ENCODE data around the gene UBN1. TPM values are rescaled to one million over a fixed set of nuclear protein-coding genes. Genes with fewer than 3 reads are reported as not detected.

Gene UBN1
- total RNA-seq, 1 donor from 2014 or later, result 36.9 TPM

GRCh38 chr16:4833584-4833983 lies 13.7 kb upstream of the UBN1 start:
- Mint-ChIP-seq H3K27me3 (no peaks in the 10 kb centered on the region), H3K36me3 (ENCODE audit: low read depth) (peaks cover 54% of the 10 kb centered on the region), H3K4me1 (no peaks in the 10 kb centered on the region), H3K27ac (no peak overlapping the region), H3K9me3 (no peaks in the 10 kb centered on the region), H3K4me3 (no peak overlapping the region)
- no peak for DNase-seq
- intact Hi-C loops (cut with micrococcal nuclease), result no loop called here

DNA sequence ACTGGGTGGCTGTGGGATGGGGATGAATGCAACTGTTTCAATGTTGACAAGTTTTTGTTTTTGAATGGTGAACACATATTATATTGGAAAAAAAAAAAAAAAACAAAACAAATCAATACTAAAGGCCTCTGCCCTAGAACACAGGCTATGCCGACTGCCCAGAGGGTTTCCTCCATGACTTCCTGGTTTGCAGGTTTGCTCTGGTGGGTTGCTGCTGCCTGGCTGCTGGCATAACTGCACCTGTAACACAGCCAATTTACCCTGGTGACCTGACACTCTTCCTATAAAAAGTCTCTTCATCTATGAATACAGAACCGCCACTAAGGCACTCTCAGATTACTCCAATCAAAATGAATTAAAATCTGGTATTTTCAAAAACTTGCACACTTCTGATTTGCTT lies 10.6 kb upstream of the UBN1 start:
- no peaks in the 10 kb centered on the region for H3K27me3 Mint-ChIP-seq
- H3K27ac Mint-ChIP-seq, result no peak overlapping the region
- H3K36me3 Mint-ChIP-seq (ENCODE audit: low read depth), result peaks cover 57% of the 10 kb centered on the region
- H3K4me1 Mint-ChIP-seq, result no peaks in the 10 kb centered on the region
- no peak for DNase-seq
- no peaks in the 10 kb centered on the region for H3K9me3 Mint-ChIP-seq
- H3K4me3 Mint-ChIP-seq, result no peak overlapping the region
- intact Hi-C loops (cut with micrococcal nuclease), result no loop called here

GRCh38 chr16:4837733-4838501 lies 9.4 kb upstream of the UBN1 start:
- no peaks in the 10 kb centered on the region for H3K27me3 Mint-ChIP-seq
- intact Hi-C loops (cut with micrococcal nuclease), result no loop called here
- peaks cover 56% of the 10 kb centered on the region for H3K36me3 Mint-ChIP-seq (ENCODE audit: low read depth)
- no peaks in the 10 kb centered on the region for H3K9me3 Mint-ChIP-seq
- no peak overlapping the region for H3K4me3 Mint-ChIP-seq
- no peak for DNase-seq
- H3K27ac Mint-ChIP-seq, result no peak overlapping the region
- H3K4me1 Mint-ChIP-seq, result no peaks in the 10 kb centered on the region

GRCh38 chr16:4839942-4840341 lies 7.3 kb upstream of the UBN1 start:
- Mint-ChIP-seq H3K9me3 (no peaks in the 10 kb centered on the region), H3K27me3 (no peaks in the 10 kb centered on the region), H3K36me3 (ENCODE audit: low read depth) (peaks cover 67% of the 10 kb centered on the region), H3K4me1 (no peaks in the 10 kb centered on the region), H3K27ac (no peak overlapping the region), H3K4me3 (no peak overlapping the region)
- intact Hi-C loops (cut with micrococcal nuclease), result no loop called here
- DNase-seq, result no peak

GRCh38 chr16:4840984-4841383 lies 6.3 kb upstream of the UBN1 start:
- DNase-seq, result no peak
- no peaks in the 10 kb centered on the region for H3K27me3 Mint-ChIP-seq
- H3K36me3 Mint-ChIP-seq (ENCODE audit: low read depth), result peaks cover 72% of the 10 kb centered on the region
- intact Hi-C loops (cut with micrococcal nuclease), result no loop called here
- no peak overlapping the region for H3K27ac Mint-ChIP-seq
- H3K9me3 Mint-ChIP-seq, result no peaks in the 10 kb centered on the region
- H3K4me1 Mint-ChIP-seq, result peaks cover 6% of the 10 kb centered on the region
- no peak overlapping the region for H3K4me3 Mint-ChIP-seq

DNA sequence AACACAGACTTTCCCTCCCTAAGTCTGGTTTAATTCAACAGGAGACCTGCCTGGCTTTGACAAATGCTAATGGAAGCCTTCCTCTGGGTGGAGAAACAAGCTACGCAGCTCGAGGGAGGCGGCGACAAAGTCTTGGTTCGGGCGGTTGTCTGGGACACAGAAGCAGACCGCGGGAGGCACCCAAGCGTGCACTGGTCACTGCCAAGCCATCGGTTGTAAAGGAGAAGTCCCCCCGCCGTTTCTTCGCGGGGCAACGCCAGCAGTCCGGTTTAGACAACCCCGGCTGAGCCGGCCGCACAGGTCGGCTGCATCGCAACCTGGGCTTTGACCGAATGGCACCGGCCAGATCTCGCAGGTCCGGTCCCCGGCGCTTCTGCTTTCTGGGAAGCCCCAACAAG lies 779 bp upstream of the UBN1 start:
- intact Hi-C loops (cut with micrococcal nuclease), result loop anchor here (2.0 kb wide), 1 partner anchor 422 kb away; the partner anchor contains the start of gene DNAJA3
- peak; percentile 77 for DNase-seq
- Mint-ChIP-seq H3K27me3 (no peaks in the 10 kb centered on the region), H3K36me3 (ENCODE audit: low read depth) (peaks cover 41% of the 10 kb centered on the region), H3K4me1 (peaks cover 35% of the 10 kb centered on the region), H3K9me3 (no peaks in the 10 kb centered on the region), H3K27ac (peak overlapping the region; percentile 86), H3K4me3 (peak overlapping the region; percentile 95)

DNA sequence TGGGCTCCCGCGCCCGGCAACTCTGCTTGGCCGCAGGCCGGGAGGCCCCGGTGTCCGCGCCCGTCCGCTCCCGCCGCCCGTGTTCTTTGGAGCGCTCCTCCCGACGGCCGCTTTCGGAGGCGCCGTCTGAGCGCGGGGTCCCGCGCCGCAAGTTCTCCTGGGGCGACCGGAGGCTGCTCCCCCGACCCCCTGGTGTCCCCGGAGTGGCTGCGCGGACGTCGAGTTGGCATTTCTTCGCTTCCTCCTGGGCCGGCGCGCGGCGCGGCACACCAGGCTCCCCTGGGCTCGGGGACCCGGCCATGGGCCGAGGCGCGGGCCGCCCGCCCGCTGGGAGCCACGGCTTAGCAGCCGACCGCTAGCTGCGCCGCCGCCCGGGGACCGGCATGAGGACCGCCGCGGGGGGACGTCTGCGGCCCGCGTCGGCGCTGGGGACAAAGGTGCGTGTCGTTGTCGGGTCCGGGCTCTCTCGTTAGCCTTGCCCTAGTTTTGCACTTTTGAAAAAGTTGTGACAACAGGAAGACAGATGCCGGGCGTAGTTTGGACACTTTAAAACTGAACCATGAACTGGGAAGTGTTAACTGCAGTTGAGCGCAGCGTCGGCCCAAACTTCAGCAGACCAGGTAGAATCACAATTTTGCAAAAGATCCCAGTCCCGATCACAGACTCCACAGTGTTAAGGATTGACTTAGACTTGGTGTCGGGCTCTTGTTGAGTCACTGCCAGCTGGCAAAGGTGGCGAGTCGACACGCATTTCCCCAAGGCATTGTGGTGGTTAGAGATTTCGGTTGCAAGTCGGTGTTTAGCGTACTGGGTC lies 700 bp downstream of the UBN1 start:
- intact Hi-C loops (cut with micrococcal nuclease), result loop anchor here (1.0 to 2.0 kb wide), 3 partner anchors 109 to 423 kb away; partner anchors contain the start of gene DNAJA3
- peaks cover 33% of the 10 kb centered on the region for H3K36me3 Mint-ChIP-seq (ENCODE audit: low read depth)
- H3K4me1 Mint-ChIP-seq, result peaks cover 40% of the 10 kb centered on the region
- H3K9me3 Mint-ChIP-seq, result no peaks in the 10 kb centered on the region
- peak overlapping the region; percentile 95 for H3K4me3 Mint-ChIP-seq
- no peaks in the 10 kb centered on the region for H3K27me3 Mint-ChIP-seq
- DNase-seq, result peak; percentile 84
- H3K27ac Mint-ChIP-seq, result peak overlapping the region; percentile 75

DNA sequence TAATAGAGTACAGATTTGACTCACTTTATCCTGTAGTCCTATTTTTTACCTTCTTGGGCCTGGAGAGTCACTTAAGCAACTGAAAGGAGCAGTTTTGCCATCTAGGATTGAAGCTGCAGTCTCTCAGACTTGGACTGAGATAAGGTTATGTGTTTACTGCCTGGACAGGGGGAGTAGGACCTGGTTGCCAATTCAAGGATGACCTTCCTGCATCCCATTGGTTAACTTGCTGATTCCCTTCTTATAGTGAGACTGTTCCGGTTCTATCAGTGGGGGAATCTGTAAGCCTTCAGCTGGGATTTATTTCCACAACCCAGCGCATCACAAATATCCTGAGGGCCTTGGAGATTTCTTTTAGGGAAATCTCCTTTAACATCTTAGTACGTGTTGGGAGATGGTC lies 2.9 kb downstream of the UBN1 start:
- H3K9me3 Mint-ChIP-seq, result no peaks in the 10 kb centered on the region
- DNase-seq, result no peak
- H3K27me3 Mint-ChIP-seq, result no peaks in the 10 kb centered on the region
- peaks cover 32% of the 10 kb centered on the region for H3K36me3 Mint-ChIP-seq (ENCODE audit: low read depth)
- intact Hi-C loops (cut with micrococcal nuclease), result no loop called here
- no peak overlapping the region for H3K27ac Mint-ChIP-seq
- peak overlapping the region; percentile 40 for H3K4me3 Mint-ChIP-seq
- H3K4me1 Mint-ChIP-seq, result peaks cover 40% of the 10 kb centered on the region

GRCh38 chr16:4852221-4852872 lies 5.1 kb downstream of the UBN1 start:
- no peaks in the 10 kb centered on the region for H3K9me3 Mint-ChIP-seq
- peaks cover 27% of the 10 kb centered on the region for H3K36me3 Mint-ChIP-seq (ENCODE audit: low read depth)
- DNase-seq, result no peak
- H3K4me3 Mint-ChIP-seq, result no peak overlapping the region
- no peaks in the 10 kb centered on the region for H3K27me3 Mint-ChIP-seq
- H3K27ac Mint-ChIP-seq, result no peak overlapping the region
- H3K4me1 Mint-ChIP-seq, result peaks cover 33% of the 10 kb centered on the region
- intact Hi-C loops (cut with micrococcal nuclease), result no loop called here

DNA sequence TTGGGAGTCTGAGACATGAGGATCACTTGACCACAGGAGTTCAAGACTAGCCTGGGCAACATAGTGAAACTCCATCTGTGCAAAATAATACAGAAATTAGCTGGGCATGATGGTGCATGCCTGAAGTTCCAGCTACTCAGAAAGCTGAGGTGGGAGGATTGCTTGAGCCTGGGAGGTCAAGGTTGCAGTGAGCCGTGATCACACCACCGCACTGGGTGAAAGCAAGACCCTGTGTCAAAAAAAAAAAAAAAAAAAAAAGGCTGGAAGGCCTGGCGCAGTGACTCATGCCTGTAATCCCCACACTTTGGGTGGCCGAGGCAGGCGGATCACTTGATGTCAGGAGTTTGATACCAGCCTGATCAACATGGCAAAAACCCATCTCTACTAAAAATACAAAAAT lies 8.1 kb downstream of the UBN1 start:
- H3K4me3 Mint-ChIP-seq, result no peak overlapping the region
- peaks cover 15% of the 10 kb centered on the region for H3K4me1 Mint-ChIP-seq
- no peaks in the 10 kb centered on the region for H3K27me3 Mint-ChIP-seq
- no peaks in the 10 kb centered on the region for H3K9me3 Mint-ChIP-seq
- intact Hi-C loops (cut with micrococcal nuclease), result no loop called here
- no peak for DNase-seq
- peaks cover 49% of the 10 kb centered on the region for H3K36me3 Mint-ChIP-seq (ENCODE audit: low read depth)
- H3K27ac Mint-ChIP-seq, result no peak overlapping the region

DNA sequence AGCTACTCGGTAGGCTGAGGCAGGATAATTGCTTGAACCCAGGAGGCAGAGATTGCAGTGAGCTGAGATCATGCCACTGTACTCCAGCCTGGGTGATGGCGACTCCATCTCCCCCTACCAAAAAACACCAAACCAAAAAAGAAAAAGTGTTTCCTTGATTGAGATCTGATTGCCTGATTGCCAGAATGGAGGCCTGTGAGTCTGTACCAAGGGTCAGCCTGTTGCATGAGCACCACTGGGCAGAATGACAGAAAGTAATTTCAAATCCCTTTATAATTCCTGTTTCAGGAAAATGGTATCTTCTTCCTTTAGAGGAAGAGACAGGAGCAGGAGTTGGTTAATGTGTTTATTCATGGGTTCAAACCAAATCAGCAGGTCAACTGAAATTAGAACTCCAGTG lies 8.5 kb downstream of the UBN1 start:
- H3K27ac Mint-ChIP-seq, result no peak overlapping the region
- no peak for DNase-seq
- H3K36me3 Mint-ChIP-seq (ENCODE audit: low read depth), result peaks cover 53% of the 10 kb centered on the region
- intact Hi-C loops (cut with micrococcal nuclease), result no loop called here
- H3K9me3 Mint-ChIP-seq, result no peaks in the 10 kb centered on the region
- H3K4me1 Mint-ChIP-seq, result peaks cover 13% of the 10 kb centered on the region
- no peak overlapping the region for H3K4me3 Mint-ChIP-seq
- H3K27me3 Mint-ChIP-seq, result no peaks in the 10 kb centered on the region

- intact Hi-C loops (cut with micrococcal nuclease), result no loop called here
- no peak overlapping the region for H3K4me3 Mint-ChIP-seq
- no peaks in the 10 kb centered on the region for H3K9me3 Mint-ChIP-seq
- no peak for DNase-seq
- peaks cover 10% of the 10 kb centered on the region for H3K4me1 Mint-ChIP-seq
- H3K36me3 Mint-ChIP-seq (ENCODE audit: low read depth), result peaks cover 53% of the 10 kb centered on the region
- H3K27ac Mint-ChIP-seq, result peak overlapping the region; percentile 21
- no peaks in the 10 kb centered on the region for H3K27me3 Mint-ChIP-seq
These were observed 12.1 kb downstream of the UBN1 start for GRCh38 chr16:4859190-4859899.

- H3K9me3 Mint-ChIP-seq, result no peaks in the 10 kb centered on the region
- H3K36me3 Mint-ChIP-seq (ENCODE audit: low read depth), result peaks cover 55% of the 10 kb centered on the region
- H3K27ac Mint-ChIP-seq, result no peak overlapping the region
- H3K27me3 Mint-ChIP-seq, result no peaks in the 10 kb centered on the region
- H3K4me1 Mint-ChIP-seq, result peaks cover 10% of the 10 kb centered on the region
- no peak for DNase-seq
- intact Hi-C loops (cut with micrococcal nuclease), result no loop called here
- no peak overlapping the region for H3K4me3 Mint-ChIP-seq
These were observed 12.6 kb downstream of the UBN1 start for GRCh38 chr16:4859900-4860255.
